ENCODE measurements around the gene TCF3.

- no peak for TF ChIP-seq CTCF (conservative IDR thresholded peaks at IDR 0.05; ENCODE audit: low read length)
- TF ChIP-seq EZH2phosphoT487 (IDR thresholded peaks at IDR 0.05; ENCODE audit: borderline replicate concordance, low read depth, low read length): no peak
Measured at GRCh38 chr19:1633269-1633826, 19.1 kb downstream of the TCF3 start.
